Fibroblast of skin of right biceps (primary cell): ENCODE data around the gene TUBGCP2.

ENCODE experiments used
- DNase-seq: peaks from one replicate; pipeline ENCODE4 v3.0.0-alpha.2; 2013

The TUBGCP2 gene

DNA sequence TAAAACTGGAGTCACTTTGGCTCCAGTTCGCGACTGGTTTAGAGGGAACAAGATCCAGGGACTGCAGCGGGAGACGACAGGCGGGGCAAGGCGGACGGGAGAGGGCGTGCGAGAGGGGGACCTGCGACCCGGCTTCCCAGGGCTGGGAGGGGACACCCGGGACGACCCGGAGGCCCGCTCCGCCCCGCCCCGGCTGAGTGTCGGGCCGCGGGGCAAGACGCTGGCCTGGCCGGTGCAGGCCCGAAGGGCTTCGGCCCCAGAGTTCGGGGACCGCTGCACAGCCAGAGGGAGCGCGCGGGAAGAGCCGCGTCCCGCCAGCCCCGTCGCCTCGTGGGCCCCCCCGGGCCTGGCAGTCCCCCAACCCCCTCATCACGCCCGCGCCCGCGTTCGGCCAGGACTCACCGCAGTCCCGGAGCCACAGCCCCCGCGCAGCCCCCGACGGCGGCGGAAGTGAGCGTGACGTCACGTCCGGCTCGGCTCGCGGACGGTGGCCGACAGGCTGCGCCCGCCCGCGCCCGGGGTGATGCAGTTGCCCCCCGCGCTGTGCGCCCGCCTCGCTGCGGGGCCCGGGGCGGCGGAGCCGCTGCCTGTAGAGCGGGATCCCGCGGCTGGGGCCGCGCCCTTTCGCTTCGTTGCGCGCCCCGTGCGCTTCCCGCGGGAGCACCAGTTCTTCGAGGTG is at the start of gene TUBGCP2, which contains the start of gene ZNF511:
TSS of gene TUBGCP2 (minus strand) at position 452 of the 679 bp plus-strand sequence. CDS start 5,931 bp downstream, outside the sequence.
TSS of gene ZNF511 (plus strand) at position 494 of the 679 bp plus-strand sequence. CDS start at position 524, 30 bp downstream.
- peak; percentile 85 for DNase-seq

DNA sequence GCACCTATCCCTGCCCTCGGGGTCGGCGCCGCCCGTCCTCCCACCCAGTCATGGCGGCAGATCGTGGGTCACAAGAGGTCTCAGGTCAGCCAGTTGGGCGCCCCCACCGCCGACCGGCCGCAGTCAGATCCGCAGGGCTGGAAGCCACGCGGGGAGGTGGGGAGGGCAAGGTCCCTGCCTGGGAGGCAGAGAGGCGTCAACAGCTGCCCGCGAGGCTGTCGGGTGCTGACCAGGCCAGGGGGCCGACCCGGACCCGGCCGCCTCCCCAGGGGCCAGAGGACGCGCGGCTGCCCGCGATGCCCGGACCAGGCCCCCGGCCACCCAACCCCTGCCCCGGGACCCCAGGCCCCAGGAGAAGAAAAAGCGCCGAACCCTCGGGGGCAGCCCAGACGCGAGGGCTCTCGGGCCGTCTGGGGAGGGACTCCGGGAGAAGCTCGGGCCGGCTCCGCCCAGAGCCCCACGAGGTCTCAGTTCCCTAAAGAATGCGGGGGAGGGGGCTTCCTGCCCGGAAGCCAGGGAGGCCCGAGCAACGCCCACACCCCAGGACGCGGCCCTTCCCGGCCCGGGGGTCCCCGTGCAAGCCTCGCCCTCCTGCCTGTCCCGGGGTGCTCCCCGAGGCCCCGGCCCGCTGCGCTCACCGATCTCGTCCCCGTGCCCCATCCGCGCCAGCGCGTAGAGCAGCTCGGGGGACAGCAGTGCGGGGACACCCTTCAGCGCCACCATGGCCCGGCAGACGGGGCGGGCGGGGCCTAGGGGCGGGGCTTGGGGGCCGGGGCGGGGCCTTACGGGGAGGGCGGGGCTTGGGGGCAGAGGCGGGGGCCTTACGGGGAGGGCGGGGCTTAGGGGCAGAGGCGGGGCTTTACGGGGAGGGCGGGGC is 48.9 kb upstream of the TUBGCP2 start, which contains the start of gene FUOM:
TSS of gene FUOM (minus strand) at position 735 of the 877 bp plus-strand sequence. CDS start at position 723, 12 bp downstream.
- peak; percentile 72 for DNase-seq

DNA sequence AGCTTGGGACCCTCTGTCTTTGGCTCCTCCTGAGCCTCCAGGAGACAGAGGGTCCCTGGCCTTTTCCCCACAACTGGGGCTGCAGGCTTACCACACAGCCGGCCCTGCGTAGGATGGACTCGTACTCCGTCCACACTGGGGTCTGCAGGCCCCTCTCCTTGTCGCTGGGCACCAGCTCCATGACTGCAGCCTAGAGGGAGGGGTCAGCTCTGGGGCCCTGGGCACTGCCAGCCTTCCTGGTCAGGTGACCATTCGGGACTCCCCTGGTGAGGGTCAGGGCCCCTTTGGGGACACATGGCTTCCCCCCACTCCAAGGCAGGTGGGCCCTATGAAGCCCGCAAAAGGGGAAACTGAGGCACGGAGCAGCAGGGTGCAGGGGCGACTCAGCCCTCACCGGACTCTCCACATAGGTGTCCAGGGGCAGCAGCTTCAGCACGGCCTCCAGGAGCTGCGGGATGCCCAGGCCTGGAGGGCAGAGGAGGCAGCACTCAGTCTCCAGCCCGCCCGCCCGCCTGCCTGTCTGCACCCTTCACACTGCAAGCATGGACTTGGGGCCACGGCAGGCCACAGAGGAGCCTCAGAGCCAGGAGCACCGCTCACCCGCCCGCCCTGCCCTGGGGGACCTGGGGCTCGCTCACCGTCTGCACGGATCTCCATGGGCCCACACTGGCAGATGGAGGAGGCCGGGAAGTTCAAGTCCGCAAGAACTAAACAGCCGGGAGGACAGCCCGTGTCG is 48.0 kb upstream of the TUBGCP2 start:
- no peak for DNase-seq

DNA sequence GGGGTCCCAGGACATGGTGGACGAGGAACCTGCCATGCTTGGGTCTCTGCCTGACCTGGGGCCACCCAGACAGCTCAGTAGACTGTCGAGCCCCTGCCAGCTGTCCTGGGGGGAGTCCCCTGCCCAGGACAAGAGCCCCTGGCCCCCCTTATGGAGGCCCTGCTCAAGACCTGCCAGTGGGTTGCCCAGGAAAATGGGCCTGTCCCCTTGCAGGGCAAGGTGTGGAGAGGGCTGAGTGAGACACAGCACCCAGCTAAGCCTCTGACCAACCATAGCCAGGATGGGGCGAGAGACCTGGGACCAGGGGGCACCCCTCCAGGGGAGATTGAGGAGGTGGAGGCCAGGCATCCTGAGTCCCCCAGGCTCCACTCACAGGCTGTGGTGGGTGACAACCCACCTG is 47.3 kb upstream of the TUBGCP2 start:
- no peak for DNase-seq

- no peak for DNase-seq
Measured at GRCh38 chr10:133355266-133355665, 46.6 kb upstream of the TUBGCP2 start.

GRCh38 chr10:133354672-133355240 is 46.1 kb upstream of the TUBGCP2 start:
- no peak for DNase-seq

DNA sequence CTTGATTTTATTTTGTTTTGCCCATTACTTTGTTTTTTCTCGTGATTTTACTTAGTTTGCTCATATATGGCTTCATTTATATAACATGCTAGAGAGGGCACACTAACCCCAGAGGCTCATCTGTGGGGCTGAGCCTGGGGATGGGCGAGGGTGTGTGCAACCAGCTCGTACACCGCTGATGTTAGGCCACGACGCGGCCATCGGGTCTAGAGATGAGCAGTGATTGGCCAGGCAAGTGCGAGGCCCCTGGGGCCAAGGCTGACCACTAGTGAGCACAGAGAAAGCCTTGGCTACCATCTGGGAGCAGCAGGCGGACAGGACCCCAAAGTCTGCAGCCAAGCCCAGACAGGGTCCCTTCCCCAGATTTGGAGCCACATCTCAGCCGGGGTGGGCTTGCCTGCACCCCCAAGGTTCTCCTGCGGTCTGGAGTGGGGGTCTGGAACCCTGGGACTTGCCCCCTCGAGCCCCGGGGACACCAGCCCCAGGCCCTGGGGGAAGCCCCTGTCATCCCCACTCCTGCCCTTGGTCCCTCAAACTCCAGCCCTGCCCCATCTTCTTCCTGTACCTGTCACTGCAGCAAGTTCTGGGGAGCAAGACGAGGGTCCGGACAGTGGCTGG is 45.4 kb upstream of the TUBGCP2 start:
- DNase-seq: no peak

- DNase-seq: no peak
Measured at GRCh38 chr10:133353202-133353959, 44.7 kb upstream of the TUBGCP2 start.

GRCh38 chr10:133351408-133352318 is 43.0 kb upstream of the TUBGCP2 start:
- no peak for DNase-seq

DNA sequence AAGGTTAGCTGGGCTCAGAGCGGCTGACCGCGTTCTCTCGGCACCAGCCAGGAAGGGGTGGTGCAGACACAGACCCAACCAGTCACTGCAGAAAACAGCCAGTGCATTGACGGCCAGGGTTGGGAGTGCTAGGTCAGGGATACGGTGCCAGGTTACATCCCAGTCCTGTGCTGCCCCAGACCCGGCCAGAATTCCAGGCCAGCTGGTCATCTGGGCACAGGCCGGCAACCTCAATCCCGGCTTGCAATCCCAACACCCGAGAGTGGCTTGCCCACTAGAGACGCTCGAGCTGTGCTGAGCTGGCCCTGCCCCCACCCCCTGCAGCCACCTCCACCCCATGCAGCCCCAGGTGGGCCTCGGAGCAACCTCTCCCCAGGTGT is 42.3 kb upstream of the TUBGCP2 start:
- no peak for DNase-seq

DNA sequence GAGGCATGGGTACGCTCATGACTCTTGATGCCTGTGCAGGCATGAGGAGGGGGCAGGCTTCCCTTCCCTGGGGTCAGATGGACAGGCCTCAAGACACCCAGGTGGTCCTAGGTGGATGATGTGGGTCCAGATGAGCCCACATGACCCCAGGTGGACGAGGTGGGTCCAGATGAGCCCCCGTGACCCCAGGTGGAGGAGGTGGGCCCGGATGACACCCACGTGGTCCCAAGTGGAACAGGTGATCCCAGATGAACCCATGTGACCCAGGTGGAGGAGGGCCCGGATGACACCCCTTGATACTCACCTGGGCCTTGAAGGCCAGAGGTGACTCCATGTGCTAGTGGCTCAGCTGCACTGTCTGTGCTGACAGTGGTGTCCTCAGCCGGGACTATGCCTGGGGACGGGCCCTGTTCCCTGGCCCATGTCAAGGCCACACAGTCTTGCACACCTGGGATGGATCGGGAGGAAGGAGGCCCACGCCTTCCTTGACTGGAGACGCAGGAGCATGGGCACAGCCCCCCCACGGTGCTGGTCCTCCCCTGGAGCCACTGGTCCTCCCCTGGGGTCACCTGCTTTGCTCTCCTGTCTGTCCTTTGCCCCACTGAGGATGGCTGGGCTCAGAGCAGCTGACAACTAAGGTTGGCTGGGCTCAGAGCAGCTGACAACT is 41.7 kb upstream of the TUBGCP2 start:
- no peak for DNase-seq

DNA sequence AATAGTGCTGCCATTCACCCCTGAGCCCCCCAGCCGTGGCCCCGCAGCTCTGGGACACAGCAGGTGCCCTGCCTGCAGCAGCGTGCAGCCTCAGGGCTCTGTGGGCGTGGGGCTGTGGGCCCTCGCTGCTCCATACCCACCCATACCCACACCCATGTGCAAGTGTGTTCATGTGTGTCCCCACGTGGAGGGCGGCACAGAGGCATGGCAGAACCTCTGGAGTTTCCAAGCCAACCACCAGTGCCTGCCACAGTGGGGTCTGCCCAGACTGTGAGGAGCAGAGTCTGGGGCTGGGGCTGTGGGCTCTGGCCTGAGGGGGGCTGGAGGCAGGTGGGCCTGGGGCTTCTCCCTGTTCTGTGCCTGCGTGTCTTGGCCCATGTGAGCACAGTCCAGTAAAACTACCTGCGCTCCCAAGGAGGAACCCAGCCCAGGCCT is 40.9 kb upstream of the TUBGCP2 start:
- DNase-seq: no peak

DNA sequence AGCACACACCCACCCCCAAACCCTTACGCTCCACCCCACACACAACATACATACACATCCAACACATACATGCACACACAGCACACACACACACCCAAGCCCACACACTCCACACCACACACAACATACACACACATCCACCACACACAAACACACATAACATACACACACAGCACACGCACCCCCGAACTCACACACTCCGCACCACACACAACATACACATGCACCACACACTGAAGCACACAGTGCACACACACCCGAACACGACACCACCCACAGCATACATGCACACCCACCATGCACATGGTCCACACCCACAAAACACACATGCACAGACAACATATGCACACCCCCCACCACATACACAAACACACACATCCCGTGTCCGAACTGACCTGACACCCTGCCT is 40.5 kb upstream of the TUBGCP2 start:
- DNase-seq: no peak

DNA sequence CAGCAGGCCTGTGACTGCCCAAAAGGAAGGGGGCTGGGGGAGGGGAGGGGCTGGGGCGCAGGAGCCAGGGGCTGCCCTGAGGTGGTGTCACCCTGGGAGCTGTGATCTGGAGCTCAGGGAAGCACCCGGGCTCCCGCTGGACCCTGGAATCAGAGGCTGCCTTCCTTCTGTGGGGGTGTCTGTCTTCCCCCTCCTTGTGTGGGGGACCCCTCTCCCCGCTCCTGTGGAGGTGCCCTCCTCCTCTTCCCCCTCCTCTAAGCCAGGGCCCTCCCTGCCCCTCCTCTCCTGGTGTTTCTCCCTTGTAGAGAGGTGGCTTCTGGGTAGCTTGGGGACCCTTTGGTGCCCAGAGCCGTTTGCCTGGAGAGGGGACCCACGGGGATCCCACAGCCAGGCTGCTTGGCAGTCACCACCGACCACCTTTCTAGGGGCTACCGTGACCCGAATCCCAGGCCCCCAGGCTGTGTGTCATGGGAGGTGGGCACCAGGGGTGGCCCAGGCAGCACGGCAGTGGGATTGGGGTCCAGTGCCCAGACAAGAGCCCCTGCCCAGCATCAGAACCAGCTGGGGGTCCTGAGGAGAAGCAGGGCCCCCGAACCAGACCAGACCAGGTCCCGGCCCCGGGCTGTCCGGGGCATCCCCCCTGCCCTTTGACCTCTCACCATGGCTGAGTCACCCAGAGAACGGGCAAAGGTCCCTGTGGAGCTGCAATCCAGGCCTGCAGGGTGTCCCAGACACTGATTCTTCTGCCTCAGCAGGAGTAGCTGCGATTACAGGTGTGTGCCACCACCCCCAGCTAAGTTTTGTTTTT is 39.2 kb upstream of the TUBGCP2 start:
- DNase-seq: no peak

- no peak for DNase-seq
Measured at GRCh38 chr10:133346413-133346812, 37.7 kb upstream of the TUBGCP2 start.

GRCh38 chr10:133344236-133344635 is 35.6 kb upstream of the TUBGCP2 start:
- no peak for DNase-seq

DNA sequence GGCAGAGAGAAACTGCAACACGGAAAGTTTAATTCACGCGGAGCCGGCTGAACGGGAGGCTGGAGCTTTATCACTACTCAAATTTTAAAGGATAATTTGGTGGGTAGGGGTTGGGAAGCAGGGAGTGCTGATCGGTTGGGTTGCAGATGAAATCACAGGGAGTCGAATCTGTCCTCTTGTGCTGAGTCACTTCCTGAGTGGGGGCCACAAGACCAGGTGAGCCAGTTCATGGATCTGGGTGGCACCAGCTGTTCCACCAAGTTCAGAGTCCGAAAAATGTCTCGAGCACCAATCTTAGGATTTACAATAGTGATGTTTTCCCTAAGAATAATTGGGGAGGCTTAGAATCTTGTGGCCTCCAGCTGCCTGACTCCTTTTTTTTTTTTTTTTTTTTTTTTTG is 34.9 kb upstream of the TUBGCP2 start:
- DNase-seq: no peak

DNA sequence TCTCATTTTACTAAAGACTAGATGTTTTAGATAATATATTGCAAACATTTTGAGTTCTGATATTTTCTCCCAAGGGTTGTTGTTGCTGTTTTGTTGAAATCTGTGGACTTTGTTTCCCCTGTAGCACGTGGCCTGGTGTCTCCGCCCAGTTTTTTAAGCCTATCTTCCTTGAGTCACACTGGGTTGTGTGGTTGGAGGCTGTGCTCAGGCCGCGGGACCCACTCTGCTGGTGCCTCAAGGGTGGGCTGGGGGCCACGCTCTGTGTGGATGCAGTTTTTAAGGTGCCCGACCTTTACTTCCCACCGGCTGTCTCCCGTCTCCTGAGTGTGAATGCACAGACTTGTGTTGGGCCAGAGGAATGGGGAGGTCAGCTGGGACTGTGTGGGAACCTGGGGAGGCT is 34.3 kb upstream of the TUBGCP2 start:
- no peak for DNase-seq

DNA sequence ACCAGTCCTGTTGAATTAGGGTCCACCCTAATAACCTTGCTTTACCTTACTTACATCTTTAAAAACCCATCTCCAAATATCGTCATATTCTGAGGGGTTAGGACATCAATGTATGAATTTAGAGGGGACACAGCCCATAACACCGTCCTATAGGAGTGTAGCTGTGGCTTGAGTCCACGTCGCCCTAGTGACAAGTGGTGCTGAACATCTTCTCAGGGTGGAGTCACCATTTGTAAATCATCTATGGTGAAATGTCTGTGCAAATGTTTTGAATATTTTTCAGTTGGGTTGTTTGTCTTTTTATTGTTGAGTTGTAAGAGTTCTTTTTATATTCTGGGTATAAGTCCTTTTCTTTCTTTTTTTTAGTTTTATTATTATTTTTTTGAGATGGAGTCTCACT is 33.3 kb upstream of the TUBGCP2 start:
- no peak for DNase-seq
